HG02885 (cell line): ENCODE data around the gene BRINP1.
"Not testable (repeated sequence)": the region's sequence is repeated elsewhere in the genome, so short reads cannot be mapped to it uniquely, and the experiment has no call there.

Experiments
- ATAC-seq: cut with Tn5 transposase; IDR thresholded peaks from one replicate; pipeline ENCODE4 v1.9.1; 2021; ENCODE audit warnings: mild to moderate bottlenecking; ENCODE audit not compliant: unreplicated experiment, poor library complexity

BRINP1 gene

GRCh38 chr9:119218293-119218692 lies 150.9 kb downstream of the BRINP1 start:
- no peak for ATAC-seq

- no peak for ATAC-seq
Observed at GRCh38 chr9:119216651-119217331, 152.4 kb downstream of the BRINP1 start.

GRCh38 chr9:119215651-119216050 lies 153.6 kb downstream of the BRINP1 start:
- ATAC-seq = no peak

DNA sequence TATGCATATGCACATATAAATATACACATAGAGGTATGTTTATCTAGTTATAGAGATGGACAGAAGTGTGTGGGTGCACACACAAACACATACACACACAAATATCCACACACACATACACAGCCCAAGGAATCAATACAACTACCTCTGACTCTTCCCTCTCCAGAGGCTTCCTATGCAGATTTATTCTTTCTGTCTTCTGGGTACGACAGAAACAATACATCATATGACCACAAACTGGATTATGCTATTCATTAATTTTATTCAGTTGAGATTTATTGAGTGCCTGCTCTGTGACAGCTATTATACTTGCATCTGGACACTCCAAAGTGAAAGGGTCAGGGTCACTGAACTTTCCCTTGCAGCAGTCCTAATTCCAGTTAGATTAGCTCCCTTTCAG lies 155.8 kb downstream of the BRINP1 start:
- no peak for ATAC-seq

- no peak for ATAC-seq
Observed at GRCh38 chr9:119197893-119198607, 171.2 kb downstream of the BRINP1 start.

- ATAC-seq = no peak
Observed at GRCh38 chr9:119195521-119195920, 173.7 kb downstream of the BRINP1 start.

- no peak for ATAC-seq
Observed at GRCh38 chr9:119185298-119185697, 183.9 kb downstream of the BRINP1 start.

- no peak for ATAC-seq
Observed at GRCh38 chr9:119184265-119184936, 184.8 kb downstream of the BRINP1 start.

DNA sequence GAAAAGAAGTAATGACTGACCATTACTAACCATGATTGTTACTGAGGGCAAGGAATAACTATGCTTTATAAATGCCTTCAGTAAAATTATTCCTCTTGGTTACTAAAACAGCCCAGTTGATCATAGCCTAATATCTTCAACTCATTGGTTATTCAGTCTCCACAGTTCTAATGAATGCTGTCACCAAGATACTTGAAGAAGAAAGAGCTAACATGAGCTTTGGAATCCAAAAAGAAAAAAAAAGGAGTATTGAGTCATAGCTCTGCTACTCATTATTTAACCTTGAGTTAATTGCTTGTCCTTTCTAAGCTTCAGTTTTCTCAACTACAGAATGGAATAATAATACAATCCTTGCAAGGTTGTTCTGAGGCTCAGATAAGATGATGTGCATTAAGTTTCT lies 187.7 kb downstream of the BRINP1 start:
- no peak for ATAC-seq

GRCh38 chr9:119180897-119181296 lies 188.3 kb downstream of the BRINP1 start:
- ATAC-seq = no peak

- no peak for ATAC-seq
Observed at GRCh38 chr9:119179701-119180100, 189.5 kb downstream of the BRINP1 start.

- ATAC-seq = no peak
Observed at GRCh38 chr9:119177196-119177595, 192.0 kb downstream of the BRINP1 start.

- ATAC-seq = no peak
Observed at GRCh38 chr9:119175581-119175980, 193.7 kb downstream of the BRINP1 start.

- not testable (repeated sequence) for ATAC-seq
Observed at GRCh38 chr9:119169222-119169621, 200.0 kb downstream of the BRINP1 start.

GRCh38 chr9:119167876-119168275 lies 201.4 kb downstream of the BRINP1 start:
- ATAC-seq = no peak

GRCh38 chr9:119167267-119167666 lies 202.0 kb downstream of the BRINP1 start:
- no peak for ATAC-seq

GRCh38 chr9:119166096-119166495 lies 203.1 kb downstream of the BRINP1 start:
- ATAC-seq = no peak

DNA sequence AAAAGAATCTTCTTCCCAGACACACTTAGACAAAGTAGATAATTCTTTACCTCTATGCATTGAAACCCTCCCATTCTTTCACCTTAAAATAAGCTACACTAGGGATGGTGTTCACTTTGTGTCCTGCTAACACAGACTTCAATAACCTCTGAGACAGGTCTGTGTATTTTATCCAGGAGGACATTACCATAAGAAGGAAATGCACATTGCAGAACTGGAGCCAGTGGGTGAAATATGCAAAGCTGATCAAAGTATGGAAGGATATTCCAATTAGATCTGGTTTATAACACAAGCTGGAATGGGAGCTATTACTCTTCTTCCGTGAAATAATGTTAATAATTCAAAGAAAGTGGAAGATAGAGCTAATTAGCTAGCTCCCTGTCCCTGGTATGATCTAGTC lies 204.1 kb downstream of the BRINP1 start:
- ATAC-seq = no peak

- no peak for ATAC-seq
Observed at GRCh38 chr9:119164716-119165115, 204.5 kb downstream of the BRINP1 start.

DNA sequence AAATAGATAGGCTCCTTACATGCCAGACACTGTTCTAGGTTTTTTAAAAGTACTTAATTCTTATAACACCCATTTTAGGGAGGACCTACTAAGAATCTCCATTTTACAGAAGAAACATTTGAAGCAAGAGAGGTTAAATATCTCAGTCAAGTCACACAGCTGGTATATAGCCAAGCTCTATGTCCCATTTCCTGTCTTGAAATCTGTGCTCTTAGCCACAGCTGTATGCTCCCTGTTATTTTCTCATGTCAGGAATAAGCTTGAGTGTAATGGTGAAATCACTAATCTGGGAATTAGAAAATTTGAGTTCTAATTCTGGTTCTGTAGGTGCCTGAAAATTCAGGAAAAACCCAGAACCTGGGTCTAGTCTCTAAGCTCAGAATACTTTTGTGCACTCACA lies 208.7 kb downstream of the BRINP1 start:
- no peak for ATAC-seq

- ATAC-seq = no peak
Observed at GRCh38 chr9:119159386-119159785, 209.8 kb downstream of the BRINP1 start.
